Activated T-helper 1 cell treated with anti-CD3 and anti-CD28 coated beads, Interleukin-2, amount 50 U/mL, for 16 hours (primary cell): ENCODE data around the gene VPS51.

Source experiments
- DNase-seq, 2 donors: peaks; one replicate each; pipeline ENCODE4 v3.0.0-alpha.2; 2020; ENCODE audit warnings: low read depth in 1 of 2, low spot score in 1 of 2

VPS51 gene

GRCh38 chr11:65095974-65096806, at the start of gene VPS51:
Gene VPS51, plus strand, starts transcription at chr11:65096214. Its CDS starts 37 bp downstream, at chr11:65096251.
- peak; percentile 63 to 72 for DNase-seq

GRCh38 chr11:65047581-65048422, 48.2 kb upstream of the VPS51 start:
- no peak for DNase-seq

- DNase-seq = no peak
Observed at GRCh38 chr11:65051398-65051858, 44.6 kb upstream of the VPS51 start.

- no peak for DNase-seq
Observed at GRCh38 chr11:65053827-65054508, 42.0 kb upstream of the VPS51 start.

- no peak for DNase-seq
Observed at GRCh38 chr11:65055538-65055937, 40.5 kb upstream of the VPS51 start.

- no peak for DNase-seq
Observed at GRCh38 chr11:65056999-65057398, 39.0 kb upstream of the VPS51 start.

- DNase-seq = no peak
Observed at GRCh38 chr11:65057526-65057925, 38.5 kb upstream of the VPS51 start.

GRCh38 chr11:65058012-65058411, 38.0 kb upstream of the VPS51 start:
- no peak for DNase-seq

- no peak for DNase-seq
Observed at GRCh38 chr11:65058419-65059054, 37.5 kb upstream of the VPS51 start, which contains the start of gene NAALADL1. Gene NAALADL1, minus strand, starts transcription at chr11:65058553. Its CDS starts 32 bp downstream, at chr11:65058521.

GRCh38 chr11:65059523-65059922, 36.5 kb upstream of the VPS51 start:
- DNase-seq = no peak

- DNase-seq = no peak
Observed at GRCh38 chr11:65059959-65060824, 35.8 kb upstream of the VPS51 start.

GRCh38 chr11:65060913-65061408, 35.1 kb upstream of the VPS51 start:
- DNase-seq = no peak

- DNase-seq = no peak
Observed at GRCh38 chr11:65063532-65063931, 32.5 kb upstream of the VPS51 start.

GRCh38 chr11:65064847-65065240, 31.2 kb upstream of the VPS51 start:
- DNase-seq = no peak

GRCh38 chr11:65065851-65066250, 30.2 kb upstream of the VPS51 start:
- no peak for DNase-seq

- no peak for DNase-seq
Observed at GRCh38 chr11:65066315-65066714, 29.7 kb upstream of the VPS51 start.

- DNase-seq = no peak
Observed at GRCh38 chr11:65066805-65067291, 29.2 kb upstream of the VPS51 start.

- DNase-seq = no peak
Observed at GRCh38 chr11:65067446-65067845, 28.6 kb upstream of the VPS51 start.

- no peak for DNase-seq
Observed at GRCh38 chr11:65069217-65069616, 26.8 kb upstream of the VPS51 start.
